ENCODE results near the gene WDR33.
"Not testable (repeated sequence)": the region's sequence is repeated elsewhere in the genome, so short reads cannot be mapped to it uniquely, and the experiment has no call there.

WDR33 gene

GRCh38 chr2:127769587-127769986 lies 41.4 kb downstream of the WDR33 start:
- in situ Hi-C loops (cut with HindIII; ENCODE audit: low pct_unique_long_range_greater_than_20kb, low sequenced_read_pairs), result no loop called here
- no peak for TF ChIP-seq JUND (IDR thresholded peaks at IDR 0.05; ENCODE audit: low read depth)
- no peak for DNase-seq (ENCODE audit: low read depth in 1 of 2, low spot score in 1 of 2)

GRCh38 chr2:127768775-127769479 lies 42.0 kb downstream of the WDR33 start:
- no peak for TF ChIP-seq JUND (IDR thresholded peaks at IDR 0.05; ENCODE audit: low read depth)
- in situ Hi-C loops (cut with HindIII; ENCODE audit: low pct_unique_long_range_greater_than_20kb, low sequenced_read_pairs), result no loop called here
- no peak for DNase-seq (ENCODE audit: low read depth in 1 of 2, low spot score in 1 of 2)

- TF ChIP-seq JUND (IDR thresholded peaks at IDR 0.05; ENCODE audit: low read depth), result no peak
- in situ Hi-C loops (cut with HindIII; ENCODE audit: low pct_unique_long_range_greater_than_20kb, low sequenced_read_pairs), result no loop called here
- no peak for DNase-seq (ENCODE audit: low read depth in 1 of 2, low spot score in 1 of 2)
Measured at GRCh38 chr2:127763776-127764175, 47.2 kb downstream of the WDR33 start.

DNA sequence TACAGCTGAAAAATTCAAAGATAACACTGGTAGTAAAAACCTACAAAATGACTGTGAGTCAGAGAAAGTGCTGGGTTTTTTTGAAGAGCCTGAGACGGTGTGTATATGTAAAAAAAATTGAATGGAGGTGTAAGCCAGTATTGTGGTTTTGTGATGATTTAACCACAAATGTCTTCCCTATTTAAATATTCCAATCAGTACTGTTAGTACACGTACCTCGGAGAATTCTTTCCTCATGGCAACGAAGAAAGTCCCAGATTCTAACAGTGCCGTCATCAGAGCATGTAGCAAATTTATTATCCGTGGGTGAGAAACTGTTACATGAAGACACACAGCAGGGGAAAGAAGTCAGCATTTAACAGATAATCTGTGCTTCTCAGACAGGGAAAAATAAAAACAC lies 48.1 kb downstream of the WDR33 start:
- in situ Hi-C loops (cut with HindIII; ENCODE audit: low pct_unique_long_range_greater_than_20kb, low sequenced_read_pairs), result no loop called here
- no peak for TF ChIP-seq JUND (IDR thresholded peaks at IDR 0.05; ENCODE audit: low read depth)
- no peak for DNase-seq (ENCODE audit: low read depth in 1 of 2, low spot score in 1 of 2)

GRCh38 chr2:127762441-127762840 lies 48.5 kb downstream of the WDR33 start:
- no peak for TF ChIP-seq JUND (IDR thresholded peaks at IDR 0.05; ENCODE audit: low read depth)
- in situ Hi-C loops (cut with HindIII; ENCODE audit: low pct_unique_long_range_greater_than_20kb, low sequenced_read_pairs), result no loop called here
- no peak for DNase-seq (ENCODE audit: low read depth in 1 of 2, low spot score in 1 of 2)

DNA sequence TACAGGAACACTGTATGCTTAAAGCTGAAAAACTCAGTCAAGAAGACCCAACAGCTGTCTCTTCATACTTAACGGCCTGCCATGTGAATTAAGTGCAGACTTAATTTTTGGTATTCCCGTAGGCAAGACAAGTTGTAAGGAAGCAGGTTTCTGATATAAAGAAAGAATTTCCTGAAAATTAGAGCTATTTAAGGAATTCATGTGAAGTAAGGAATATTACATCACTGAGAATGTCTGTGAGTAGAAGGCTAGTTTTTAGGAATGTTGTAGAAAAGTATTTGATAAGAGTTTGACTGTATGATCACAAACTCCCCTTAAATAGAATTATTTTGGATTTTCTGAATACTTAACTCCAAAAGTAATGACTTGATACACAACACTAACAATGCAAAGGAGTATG lies 51.0 kb downstream of the WDR33 start:
- TF ChIP-seq JUND (IDR thresholded peaks at IDR 0.05; ENCODE audit: low read depth), result no peak
- DNase-seq (ENCODE audit: low read depth in 1 of 2, low spot score in 1 of 2), result no peak
- in situ Hi-C loops (cut with HindIII; ENCODE audit: low pct_unique_long_range_greater_than_20kb, low sequenced_read_pairs), result no loop called here

DNA sequence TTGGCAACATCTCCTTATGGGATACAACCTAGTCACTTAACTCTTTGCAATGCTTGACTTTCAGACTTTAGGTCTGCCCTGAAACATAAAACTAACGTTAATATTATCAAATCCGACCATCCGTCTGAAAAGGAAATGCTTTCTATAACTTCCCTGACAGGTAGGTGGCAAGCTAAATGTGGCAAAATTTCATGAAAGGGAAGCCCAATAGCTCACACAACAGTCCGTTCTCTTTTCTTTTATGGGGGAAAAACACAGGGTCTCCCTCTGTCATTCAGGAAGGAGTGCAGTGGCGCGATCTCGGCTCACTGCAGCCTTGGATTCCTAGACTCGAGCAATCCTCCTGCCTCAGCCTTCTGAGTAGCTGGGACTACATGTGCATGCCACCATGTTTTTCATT lies 56.8 kb downstream of the WDR33 start:
- in situ Hi-C loops (cut with HindIII; ENCODE audit: low pct_unique_long_range_greater_than_20kb, low sequenced_read_pairs), result no loop called here
- TF ChIP-seq JUND (IDR thresholded peaks at IDR 0.05; ENCODE audit: low read depth), result no peak
- no peak for DNase-seq (ENCODE audit: low read depth in 1 of 2, low spot score in 1 of 2)

DNA sequence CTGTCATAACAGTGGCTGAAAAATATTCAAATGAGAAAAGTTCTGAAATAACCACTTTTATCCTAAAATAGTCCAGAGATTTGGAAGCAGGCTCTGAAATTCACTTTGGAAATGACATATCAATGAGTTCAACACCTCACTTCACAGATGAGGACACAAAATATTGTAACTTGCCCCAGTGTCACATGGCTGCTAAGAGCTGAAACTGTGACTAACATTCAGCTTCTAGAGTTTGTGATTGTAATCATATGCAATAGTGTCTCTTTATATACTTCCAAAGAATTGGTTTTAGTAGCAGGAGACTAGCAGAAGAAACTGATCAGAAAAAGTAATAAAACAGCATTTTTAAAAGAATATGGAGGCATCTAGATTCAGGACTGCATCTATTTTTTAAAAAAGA lies 57.6 kb downstream of the WDR33 start:
- no peak for DNase-seq (ENCODE audit: low read depth in 1 of 2, low spot score in 1 of 2)
- TF ChIP-seq JUND (IDR thresholded peaks at IDR 0.05; ENCODE audit: low read depth), result no peak
- in situ Hi-C loops (cut with HindIII; ENCODE audit: low pct_unique_long_range_greater_than_20kb, low sequenced_read_pairs), result no loop called here

- in situ Hi-C loops (cut with HindIII; ENCODE audit: low pct_unique_long_range_greater_than_20kb, low sequenced_read_pairs); DNase-seq (ENCODE audit: low read depth in 1 of 2, low spot score in 1 of 2): not testable (repeated sequence)
Measured at GRCh38 chr2:127749537-127749936, 61.4 kb downstream of the WDR33 start.

DNA sequence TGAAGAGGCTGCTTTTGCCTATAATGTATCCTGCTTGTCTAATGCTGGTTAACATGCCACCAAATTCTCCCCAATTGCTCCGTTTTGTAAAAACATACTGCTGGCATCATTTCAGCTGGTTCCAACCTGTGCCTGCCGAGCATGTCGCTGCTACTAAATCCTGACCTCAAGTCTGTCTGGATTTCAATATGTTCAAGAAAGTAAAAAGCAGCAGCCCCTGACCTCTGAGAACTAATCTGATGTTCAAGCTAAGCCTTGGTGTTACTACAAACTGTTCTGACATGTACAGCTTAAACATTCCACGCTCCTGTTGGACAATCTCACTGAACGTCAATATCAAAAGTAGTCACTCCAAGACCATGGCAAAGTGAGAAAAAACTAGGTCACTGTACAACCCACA lies 63.4 kb downstream of the WDR33 start:
- TF ChIP-seq JUND (IDR thresholded peaks at IDR 0.05; ENCODE audit: low read depth), result no peak
- in situ Hi-C loops (cut with HindIII; ENCODE audit: low pct_unique_long_range_greater_than_20kb, low sequenced_read_pairs), result no loop called here

DNA sequence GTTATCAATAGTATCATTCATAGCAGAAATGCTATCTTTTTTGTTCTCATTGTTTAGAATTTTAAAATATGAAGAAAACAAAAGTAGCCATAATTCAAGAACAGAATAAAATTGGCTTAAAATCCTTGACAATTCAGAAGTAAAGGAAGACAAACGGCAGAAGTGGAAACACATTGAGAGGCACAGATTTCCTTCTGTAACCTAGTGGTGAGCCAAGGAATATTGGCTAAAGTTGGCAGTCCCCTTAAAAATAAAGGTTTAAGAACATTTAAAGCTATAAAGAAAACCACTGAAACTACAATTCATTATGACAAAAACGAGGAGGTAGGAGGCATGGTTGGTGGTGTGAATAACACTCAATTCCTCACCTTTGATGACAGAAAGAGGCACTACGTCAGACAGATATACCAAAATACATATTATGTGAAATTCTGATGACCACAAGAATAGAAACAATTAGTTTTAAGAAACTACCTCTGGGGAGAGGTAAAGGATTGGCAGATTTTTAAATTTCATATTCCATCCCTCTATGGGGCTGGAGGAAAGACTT lies 67.4 kb downstream of the WDR33 start:
- DNase-seq (ENCODE audit: low read depth in 1 of 2, low spot score in 1 of 2), result no peak
- TF ChIP-seq JUND (IDR thresholded peaks at IDR 0.05; ENCODE audit: low read depth), result no peak
- in situ Hi-C loops (cut with HindIII; ENCODE audit: low pct_unique_long_range_greater_than_20kb, low sequenced_read_pairs), result no loop called here

More for the DNA sequence above, 63.4 kb downstream of the WDR33 start:
- DNase-seq (ENCODE audit: low read depth in 1 of 2, low spot score in 1 of 2), result no peak

- no peak for DNase-seq (ENCODE audit: low read depth in 1 of 2, low spot score in 1 of 2)
- in situ Hi-C loops (cut with HindIII; ENCODE audit: low pct_unique_long_range_greater_than_20kb, low sequenced_read_pairs), result no loop called here
- TF ChIP-seq JUND (IDR thresholded peaks at IDR 0.05; ENCODE audit: low read depth), result no peak
Measured at GRCh38 chr2:127740665-127741288, 70.2 kb downstream of the WDR33 start.

DNA sequence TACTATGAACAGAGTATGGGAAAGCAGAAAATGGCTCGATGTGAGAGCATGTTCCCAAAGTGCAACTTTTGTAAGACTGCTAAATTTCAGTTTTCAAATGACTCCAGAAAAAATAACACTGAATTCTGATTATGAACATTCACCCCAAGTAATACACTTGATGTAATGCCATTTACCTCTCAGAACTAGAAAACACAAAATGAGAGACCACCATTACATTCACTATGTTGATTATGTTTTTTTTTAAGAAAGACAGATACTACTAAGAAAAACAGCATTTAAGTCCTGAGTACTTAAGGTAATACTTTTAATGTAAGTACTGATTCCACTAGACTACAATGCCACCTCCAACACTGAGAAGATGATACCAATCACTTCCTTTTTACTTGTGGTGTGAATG lies 71.2 kb downstream of the WDR33 start:
- in situ Hi-C loops (cut with HindIII; ENCODE audit: low pct_unique_long_range_greater_than_20kb, low sequenced_read_pairs), result no loop called here
- TF ChIP-seq JUND (IDR thresholded peaks at IDR 0.05; ENCODE audit: low read depth), result no peak
- DNase-seq (ENCODE audit: low read depth in 1 of 2, low spot score in 1 of 2), result no peak
